A673 (cell line): ENCODE data around the gene COMMD2. TPM values are rescaled to one million over a fixed set of nuclear protein-coding genes. Genes with fewer than 3 reads are reported as not detected.

Source experiments
- BruUV-seq: library from RNA; stranded (reverse); fragments of 400-500 nt; replicated peaks from 2 replicates; lab custom pipeline; 2021; lab: Mats Ljungman, UMichigan
- CTCF ChIA-PET: fragments of 300-600 bp; sonication (Branson Sonifier 250); formaldehyde crosslinking; loops from one replicate; lab custom pipeline; 2022; ENCODE audit warnings: antibody characterized with exemption; lab: Charles Lee
- POLR2A ChIA-PET: fragments of 300-600 bp; sonication (Branson Sonifier 250); formaldehyde crosslinking; loops from one replicate; lab custom pipeline; 2022; ENCODE audit warnings: antibody characterized with exemption; ENCODE audit not compliant: low non-redundant PET; lab: Charles Lee
- DNase-seq: peaks from one replicate; pipeline ENCODE4 v3.0.0-alpha.2; 2015; ENCODE audit warnings: low spot score
- H3K27ac ChIP-seq: fragments of 200-600 bp; sonication (generic); 2 replicates; pipeline ENCODE4 v1.5.1; 2016; ENCODE audit warnings: mixed run types, low read depth, mild to moderate bottlenecking, mixed read lengths, antibody characterized with exemption, low read length; ENCODE audit not compliant: poor library complexity, severe bottlenecking
- H3K27me3 ChIP-seq: fragments of 200-600 bp; sonication (generic); replicated peaks from 2 replicates; pipeline ENCODE4 v1.6.1; 2017; ENCODE audit warnings: mixed run types, low read depth, mild to moderate bottlenecking, mixed read lengths, antibody characterized with exemption, low read length; ENCODE audit not compliant: insufficient read depth, poor library complexity
- H3K36me3 ChIP-seq: fragments of 200-600 bp; sonication (generic); 2 replicates; pipeline ENCODE4 v1.6.1; 2016; ENCODE audit warnings: mixed run types, mild to moderate bottlenecking, mixed read lengths, antibody characterized with exemption, low read length; ENCODE audit not compliant: insufficient read depth, poor library complexity, severe bottlenecking
- H3K4me1 ChIP-seq: fragments of 200-600 bp; sonication (generic); 2 replicates; pipeline ENCODE4 v1.6.1; 2017; ENCODE audit warnings: mixed run types, mild to moderate bottlenecking, mixed read lengths, antibody characterized with exemption, low read length; ENCODE audit not compliant: insufficient read depth, poor library complexity, severe bottlenecking
- H3K4me3 ChIP-seq: fragments of 200-600 bp; sonication (generic); 2 replicates; pipeline ENCODE4 v1.5.1; 2016; ENCODE audit warnings: low read depth, mixed run types, mild to moderate bottlenecking, mixed read lengths, low read length; ENCODE audit not compliant: poor library complexity, severe bottlenecking
- H3K9me3 ChIP-seq: fragments of 200-600 bp; sonication (generic); 2 replicates; pipeline ENCODE4 v1.6.1; 2016; ENCODE audit warnings: mixed run types, low read depth, mild to moderate bottlenecking, mixed read lengths, antibody characterized with exemption, low read length; ENCODE audit not compliant: poor library complexity, severe bottlenecking
- EZH2 ChIP-seq: fragments of 200-600 bp; sonication (generic); IDR thresholded peaks from 2 replicates; pipeline ENCODE4 v1.6.1; 2017; ENCODE audit warnings: borderline replicate concordance, low read depth, mild to moderate bottlenecking, mixed read lengths, antibody characterized with exemption, low read length; ENCODE audit not compliant: poor library complexity, severe bottlenecking
- intact Hi-C: fragments of 100-400 bp; cut with micrococcal nuclease; formaldehyde crosslinking; loops from one replicate; pipeline ENCODE4 v1.10.0; 2022; ENCODE audit not compliant: unreplicated experiment
- total RNA-seq: library from RNA; stranded (reverse); gene quantifications from 2 replicates; pipeline ENCODE4 v1.2.3, GENCODE V29; 2021
- TF ChIP-seq, protein P1 (sequence below): fragments of 300-800, 200-600 bp; sonication (generic); conservative IDR thresholded peaks from 2 replicates; pipeline ENCODE4 v1.5.1; 2017; ENCODE audit warnings: low read depth, mild to moderate bottlenecking, antibody characterized with exemption, low read length, moderate library complexity, mixed read lengths

Gene COMMD2
- total RNA-seq, 1 experiment from 2014 or later = 51.6 TPM

GRCh38 chr3:149790698-149791097 lies 38.4 kb upstream of the COMMD2 start:
- no peak for DNase-seq
- POLR2A ChIA-PET = no interaction called here
- Histone ChIP-seq H3K27ac (no peak overlapping the region), H3K27me3 (peaks cover 27% of the 10 kb centered on the region), H3K9me3 (no peaks in the 10 kb centered on the region), H3K36me3 (no peaks in the 10 kb centered on the region), H3K4me3 (no peak overlapping the region), H3K4me1 (no peaks in the 10 kb centered on the region)
- no peak for TF ChIP-seq EZH2
- TF ChIP-seq, protein P1, sequence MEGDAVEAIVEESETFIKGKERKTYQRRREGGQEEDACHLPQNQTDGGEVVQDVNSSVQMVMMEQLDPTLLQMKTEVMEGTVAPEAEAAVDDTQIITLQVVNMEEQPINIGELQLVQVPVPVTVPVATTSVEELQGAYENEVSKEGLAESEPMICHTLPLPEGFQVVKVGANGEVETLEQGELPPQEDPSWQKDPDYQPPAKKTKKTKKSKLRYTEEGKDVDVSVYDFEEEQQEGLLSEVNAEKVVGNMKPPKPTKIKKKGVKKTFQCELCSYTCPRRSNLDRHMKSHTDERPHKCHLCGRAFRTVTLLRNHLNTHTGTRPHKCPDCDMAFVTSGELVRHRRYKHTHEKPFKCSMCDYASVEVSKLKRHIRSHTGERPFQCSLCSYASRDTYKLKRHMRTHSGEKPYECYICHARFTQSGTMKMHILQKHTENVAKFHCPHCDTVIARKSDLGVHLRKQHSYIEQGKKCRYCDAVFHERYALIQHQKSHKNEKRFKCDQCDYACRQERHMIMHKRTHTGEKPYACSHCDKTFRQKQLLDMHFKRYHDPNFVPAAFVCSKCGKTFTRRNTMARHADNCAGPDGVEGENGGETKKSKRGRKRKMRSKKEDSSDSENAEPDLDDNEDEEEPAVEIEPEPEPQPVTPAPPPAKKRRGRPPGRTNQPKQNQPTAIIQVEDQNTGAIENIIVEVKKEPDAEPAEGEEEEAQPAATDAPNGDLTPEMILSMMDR = no peak
- no TSS peak for BruUV-seq
- CTCF ChIA-PET = no interaction called here
- intact Hi-C loops = no loop called here

DNA sequence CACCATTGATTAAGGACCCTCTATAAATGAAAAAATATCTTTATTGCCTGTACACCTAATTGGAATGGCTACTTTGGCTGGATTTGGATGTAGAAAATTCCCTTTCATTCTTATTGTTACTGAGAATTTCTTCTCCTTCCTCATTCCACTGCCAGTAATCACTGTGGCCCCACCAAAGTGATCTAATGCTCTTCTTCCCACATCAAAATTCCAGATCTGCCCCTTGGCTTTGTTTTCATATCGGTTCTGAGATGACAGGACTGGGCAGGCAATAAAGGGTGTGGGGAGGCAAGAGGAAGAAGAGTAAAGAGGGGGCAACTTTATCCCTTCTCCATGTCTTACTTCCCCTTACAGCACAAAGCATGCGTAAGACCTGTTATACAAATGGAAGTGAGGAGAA lies 38.0 kb upstream of the COMMD2 start:
- BruUV-seq = no TSS peak
- no peaks in the 10 kb centered on the region for H3K9me3 ChIP-seq
- POLR2A ChIA-PET = no interaction called here
- intact Hi-C loops = no loop called here
- H3K4me3 ChIP-seq = no peak overlapping the region
- no peaks in the 10 kb centered on the region for H3K36me3 ChIP-seq
- peaks cover 27% of the 10 kb centered on the region for H3K27me3 ChIP-seq
- CTCF ChIA-PET = no interaction called here
- DNase-seq = no peak
- no peak for TF ChIP-seq EZH2
- TF ChIP-seq, protein P1 = no peak
- no peaks in the 10 kb centered on the region for H3K4me1 ChIP-seq
- no peak overlapping the region for H3K27ac ChIP-seq

- DNase-seq = no peak
- no peak for TF ChIP-seq EZH2
- TF ChIP-seq, protein P1 = no peak
- ChIA-PET POLR2A (no interaction called here), CTCF (interaction anchor here (0.6 kb wide), 2 partner anchors 32 to 208 kb away, joined by 3 read pairs; partner anchors contain the start of gene COMMD2)
- intact Hi-C loops = no loop called here
- H3K4me1 ChIP-seq = no peaks in the 10 kb centered on the region
- no peaks in the 10 kb centered on the region for H3K36me3 ChIP-seq
- BruUV-seq = no TSS peak
- no peak overlapping the region for H3K27ac ChIP-seq
- H3K4me3 ChIP-seq = no peak overlapping the region
- no peaks in the 10 kb centered on the region for H3K9me3 ChIP-seq
- H3K27me3 ChIP-seq = no peaks in the 10 kb centered on the region
Observed at GRCh38 chr3:149784064-149784704, 31.9 kb upstream of the COMMD2 start.
